Activated naive CD4-positive, alpha-beta T cell treated with anti-CD3 and anti-CD28 coated beads for 36 hours (primary cell): ENCODE results near the gene ITFG2. TPM values are rescaled to one million over a fixed set of nuclear protein-coding genes. Genes with fewer than 3 reads are reported as not detected.

Source experiments
- CTCF ChIA-PET: fragments of 350-600 bp; sonication (Branson Sonifier 250); formaldehyde crosslinking; loops from one replicate; lab custom pipeline; 2021; ENCODE audit warnings: antibody characterized with exemption; lab: Charles Lee
- DNase-seq: peaks from one replicate; pipeline ENCODE4 v3.0.0-alpha.2; 2020
- H3K27ac Mint-ChIP-seq: one replicate; pipeline ENCODE4 v1.8.0; 2021; ENCODE audit warnings: mild to moderate bottlenecking, mixed read lengths
- H3K27me3 Mint-ChIP-seq: one replicate; pipeline ENCODE4 v1.8.0; 2021; ENCODE audit warnings: low read depth, mixed read lengths
- H3K36me3 Mint-ChIP-seq: one replicate; pipeline ENCODE4 v1.8.0; 2021; ENCODE audit warnings: low read depth, mixed read lengths
- H3K4me1 Mint-ChIP-seq: one replicate; pipeline ENCODE4 v1.8.0; 2021; ENCODE audit warnings: low read depth, mixed read lengths
- H3K4me3 Mint-ChIP-seq: one replicate; pipeline ENCODE4 v1.8.0; 2021; ENCODE audit warnings: mild to moderate bottlenecking, moderate library complexity, mixed read lengths
- H3K9me3 Mint-ChIP-seq: one replicate; pipeline ENCODE4 v1.8.0; 2021; ENCODE audit warnings: mixed read lengths
- intact Hi-C: fragments of 100-400 bp; cut with micrococcal nuclease; formaldehyde crosslinking; loops from one replicate; pipeline ENCODE4 v1.15.1; 2023
- total RNA-seq, 2 experiments: library from RNA; stranded (reverse); gene quantifications; one replicate each; pipeline ENCODE4 v1.2.3, GENCODE V29; 2021

ITFG2 gene
- total RNA-seq, 2 experiments from 2014 or later: 27.5 to 30.5 TPM

DNA sequence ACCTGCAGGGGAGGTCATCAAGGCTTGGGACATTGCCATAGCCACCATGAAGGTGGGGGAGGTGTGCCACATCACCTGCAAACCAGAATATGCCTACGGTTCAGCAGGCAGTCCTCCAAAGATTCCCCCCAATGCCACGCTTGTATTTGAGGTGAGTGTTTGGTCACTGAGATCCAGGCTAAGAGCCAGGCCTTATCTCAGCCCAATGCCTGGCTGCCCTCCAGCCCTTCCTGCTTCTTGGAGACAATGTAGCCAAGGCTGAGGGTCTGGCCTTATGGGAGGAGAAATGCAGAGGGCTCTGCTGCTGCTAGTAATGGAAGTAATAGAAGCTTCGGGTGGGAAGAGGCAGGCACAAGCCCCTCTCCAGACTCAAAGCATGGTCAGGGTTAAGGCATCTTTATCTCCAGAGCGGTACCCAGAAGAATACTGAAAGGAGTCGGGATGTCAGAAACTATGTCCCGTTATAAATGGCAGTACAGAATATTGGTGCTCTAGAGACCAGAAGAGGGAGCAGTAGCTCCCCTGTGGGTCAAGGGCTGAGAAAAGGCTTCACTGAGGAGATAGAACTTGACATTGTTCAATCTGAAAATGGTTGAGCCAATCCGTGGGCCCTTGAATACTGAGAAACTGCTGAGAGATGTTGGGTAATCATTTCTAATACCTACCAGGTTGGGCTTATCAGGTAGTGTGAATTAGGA, 14.6 kb upstream of the ITFG2 start:
- peak overlapping the region; percentile 73 for H3K27ac Mint-ChIP-seq

DNA sequence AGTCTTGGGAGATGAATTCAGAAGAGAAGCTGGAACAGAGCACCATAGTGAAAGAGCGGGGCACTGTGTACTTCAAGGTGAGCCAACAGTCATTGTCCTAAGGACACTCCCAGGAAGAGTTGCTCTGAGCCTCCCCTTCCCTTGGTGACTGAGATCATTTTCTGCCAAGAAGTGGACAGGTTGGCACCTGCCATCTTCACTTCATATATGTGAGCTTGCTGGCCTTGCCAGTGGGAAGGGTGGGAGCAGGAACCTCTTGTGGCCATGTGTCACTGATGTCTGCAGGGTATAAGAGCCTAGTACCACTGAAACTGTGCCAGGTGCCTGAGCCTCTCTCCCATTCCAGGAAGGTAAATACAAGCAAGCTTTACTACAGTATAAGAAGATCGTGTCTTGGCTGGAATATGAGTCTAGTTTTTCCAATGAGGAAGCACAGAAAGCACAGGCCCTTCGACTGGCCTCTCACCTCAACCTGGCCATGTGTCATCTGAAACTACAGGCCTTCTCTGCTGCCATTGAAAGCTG, 12.4 kb upstream of the ITFG2 start:
- H3K36me3 Mint-ChIP-seq: peaks cover 57% of the 10 kb centered on the region
- CTCF ChIA-PET: interaction anchor here (1.9 kb wide), 1 partner anchor 13 kb away, joined by 10 read pairs; the partner anchor contains the start of gene ITFG2
- no peaks in the 10 kb centered on the region for H3K9me3 Mint-ChIP-seq

More for the DNA sequence above, 14.6 kb upstream of the ITFG2 start:
- Mint-ChIP-seq H3K27me3 (no peaks in the 10 kb centered on the region), H3K4me3 (peak overlapping the region; percentile 88), H3K4me1 (peaks cover 30% of the 10 kb centered on the region), H3K36me3 (peaks cover 46% of the 10 kb centered on the region), H3K9me3 (no peaks in the 10 kb centered on the region)
- no peak for DNase-seq
- intact Hi-C loops: loop anchor here (5.0 to 10.0 kb wide), 2 partner anchors 79 to 1103 kb away; partner anchors contain the start of genes ADIPOR2, FOXM1 and RHNO1
- CTCF ChIA-PET: interaction anchor here (1.9 kb wide), 1 partner anchor 15 kb away, joined by 10 read pairs; the partner anchor contains the start of gene ITFG2

GRCh38 chr12:2801044-2801783, 11.3 kb upstream of the ITFG2 start:
- no peaks in the 10 kb centered on the region for H3K27me3 Mint-ChIP-seq
- CTCF ChIA-PET: no interaction called here
- intact Hi-C loops: no loop called here
- DNase-seq: no peak
- peaks cover 57% of the 10 kb centered on the region for H3K36me3 Mint-ChIP-seq
- peaks cover 28% of the 10 kb centered on the region for H3K4me1 Mint-ChIP-seq
- no peak overlapping the region for H3K27ac Mint-ChIP-seq
- no peak overlapping the region for H3K4me3 Mint-ChIP-seq
- no peaks in the 10 kb centered on the region for H3K9me3 Mint-ChIP-seq

More for the DNA sequence above, 12.4 kb upstream of the ITFG2 start:
- Mint-ChIP-seq H3K4me1 (peaks cover 27% of the 10 kb centered on the region), H3K27me3 (no peaks in the 10 kb centered on the region), H3K4me3 (no peak overlapping the region), H3K27ac (no peak overlapping the region)
- DNase-seq: no peak
- intact Hi-C loops: no loop called here

DNA sequence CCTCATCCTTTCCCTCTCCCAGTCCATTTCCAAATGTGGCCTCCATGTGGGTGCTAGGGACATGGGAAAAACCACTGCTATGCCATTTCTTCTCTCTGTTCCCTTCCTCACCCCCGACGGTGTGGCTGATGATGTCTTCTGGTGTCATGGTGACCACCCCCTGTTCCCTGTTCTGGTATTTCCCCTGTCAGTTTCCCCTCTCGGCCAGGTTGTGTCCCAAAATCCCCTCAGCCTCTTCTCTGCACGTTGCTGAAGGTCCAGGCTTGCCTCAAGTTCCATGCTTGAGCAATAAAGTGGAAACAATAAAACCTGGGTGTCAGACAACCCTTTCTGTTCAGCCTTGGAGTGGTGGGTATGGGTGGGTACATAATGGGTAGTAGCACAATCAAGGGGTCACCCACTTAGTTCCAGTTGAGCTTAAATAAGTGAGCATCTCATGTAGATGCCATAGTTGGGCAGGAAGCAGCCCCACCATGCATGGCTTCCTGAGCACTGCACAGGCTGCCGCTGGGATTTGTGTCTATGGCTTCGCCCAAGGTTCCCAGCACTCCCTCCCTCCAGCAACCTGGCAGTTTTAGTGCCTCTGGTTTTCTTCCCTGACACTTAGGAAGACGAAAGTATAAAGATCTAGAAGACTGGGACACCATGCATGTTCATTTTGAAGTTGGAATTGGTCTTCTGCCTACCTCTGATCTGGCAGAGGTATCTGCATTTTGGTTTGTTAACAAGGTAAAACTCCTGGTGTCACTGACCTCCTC, 8.7 kb upstream of the ITFG2 start:
- H3K27me3 Mint-ChIP-seq: no peaks in the 10 kb centered on the region
- H3K27ac Mint-ChIP-seq: peak overlapping the region; percentile 22
- H3K4me3 Mint-ChIP-seq: no peak overlapping the region
- peaks cover 38% of the 10 kb centered on the region for H3K36me3 Mint-ChIP-seq
- H3K9me3 Mint-ChIP-seq: no peaks in the 10 kb centered on the region
- CTCF ChIA-PET: interaction anchor here (0.6 kb wide), 1 partner anchor 96 kb away, joined by 3 read pairs; no protein-coding TSS in a partner anchor
- intact Hi-C loops: no loop called here
- H3K4me1 Mint-ChIP-seq: peaks cover 12% of the 10 kb centered on the region
- DNase-seq: no peak

DNA sequence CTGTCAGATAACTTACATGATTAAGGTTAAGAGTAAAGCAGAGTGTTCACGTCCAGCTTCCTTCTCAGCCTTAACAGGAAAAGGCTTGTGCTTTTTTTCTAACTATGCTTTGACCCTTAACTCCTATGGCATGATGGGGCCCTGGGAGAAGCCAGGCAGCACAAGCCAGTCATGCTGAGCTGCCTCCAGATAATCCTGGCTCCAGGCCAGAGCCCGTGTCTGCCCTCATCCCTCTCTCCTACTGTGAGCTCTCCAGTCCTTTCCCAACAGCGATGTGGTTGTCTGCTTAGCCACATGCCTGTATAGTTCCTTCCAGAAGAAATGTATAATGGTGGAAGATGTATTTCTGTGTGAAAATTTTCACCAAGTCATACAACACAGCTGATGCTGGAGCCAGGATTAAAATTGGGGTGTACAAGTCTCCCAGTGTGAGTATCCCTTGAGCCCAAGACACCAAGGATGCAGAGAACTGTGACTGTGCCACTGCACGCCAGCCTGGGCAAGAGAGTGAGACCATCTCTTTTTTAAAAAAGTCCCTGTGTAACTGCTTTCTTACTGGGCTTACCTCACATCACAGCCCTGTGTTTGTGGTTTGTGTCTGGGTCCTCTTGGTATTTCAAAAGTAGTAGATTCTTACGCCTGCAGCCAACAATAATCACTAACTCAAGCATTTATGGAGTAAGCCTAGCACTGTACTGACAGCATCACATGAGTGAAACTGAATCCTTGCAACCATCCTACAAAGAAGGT, 7.9 kb upstream of the ITFG2 start:
- no peaks in the 10 kb centered on the region for H3K27me3 Mint-ChIP-seq
- peaks cover 31% of the 10 kb centered on the region for H3K36me3 Mint-ChIP-seq
- no peaks in the 10 kb centered on the region for H3K9me3 Mint-ChIP-seq
- CTCF ChIA-PET: no interaction called here
- H3K4me3 Mint-ChIP-seq: no peak overlapping the region
- intact Hi-C loops: no loop called here
- DNase-seq: no peak
- peaks cover 8% of the 10 kb centered on the region for H3K4me1 Mint-ChIP-seq
- H3K27ac Mint-ChIP-seq: peak overlapping the region; percentile 9

DNA sequence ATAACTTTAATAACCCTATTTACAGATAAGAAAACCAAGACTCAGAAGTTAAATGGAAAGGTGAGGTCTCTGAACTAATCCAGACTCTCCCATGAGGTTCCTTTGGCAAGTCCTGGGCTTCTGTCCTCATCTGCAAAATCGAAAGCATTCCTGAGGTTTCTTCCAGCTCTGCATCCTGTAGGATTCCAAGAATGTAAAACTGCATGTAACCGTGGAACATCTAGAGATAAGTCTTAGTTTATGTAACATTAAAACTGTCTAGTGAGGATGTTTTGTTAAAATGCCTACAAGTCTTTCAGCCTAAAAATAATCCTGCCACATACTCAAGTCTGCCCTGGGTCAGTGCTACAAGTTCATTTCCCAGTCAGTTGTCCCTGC, 7.3 kb upstream of the ITFG2 start:
- Mint-ChIP-seq H3K4me3 (no peak overlapping the region), H3K4me1 (peaks cover 4% of the 10 kb centered on the region), H3K9me3 (no peaks in the 10 kb centered on the region), H3K36me3 (peaks cover 26% of the 10 kb centered on the region), H3K27ac (peak overlapping the region; percentile 6), H3K27me3 (no peaks in the 10 kb centered on the region)
- DNase-seq: no peak
- intact Hi-C loops: no loop called here
- CTCF ChIA-PET: no interaction called here

DNA sequence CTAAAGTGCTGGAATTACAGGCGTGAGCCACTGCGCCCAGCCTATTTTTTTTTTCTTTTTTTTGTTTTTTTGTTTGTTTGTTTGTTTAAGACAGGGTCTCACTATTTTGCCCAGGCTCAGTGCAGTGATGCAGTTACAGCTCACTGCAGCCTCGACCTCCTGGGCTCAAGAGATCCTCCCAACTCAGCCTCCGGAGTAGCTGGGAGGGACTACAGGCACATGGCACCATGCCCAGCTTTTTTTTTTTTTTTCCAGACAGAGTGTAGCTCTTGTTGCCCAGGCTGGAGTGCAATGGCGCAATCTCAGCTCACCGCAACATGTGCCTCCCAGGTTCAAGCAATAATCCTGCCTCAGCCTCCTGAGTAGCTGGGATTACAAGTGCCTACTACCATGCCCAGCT, 5.8 kb upstream of the ITFG2 start:
- Mint-ChIP-seq H3K9me3 (no peaks in the 10 kb centered on the region), H3K4me1 (peaks cover 7% of the 10 kb centered on the region), H3K27ac (no peak overlapping the region), H3K27me3 (no peaks in the 10 kb centered on the region), H3K4me3 (no peak overlapping the region), H3K36me3 (peaks cover 21% of the 10 kb centered on the region)
- intact Hi-C loops: no loop called here
- CTCF ChIA-PET: no interaction called here
- no peak for DNase-seq

GRCh38 chr12:2811801-2812200, 667 bp upstream of the ITFG2 start:
- Mint-ChIP-seq H3K27me3 (no peaks in the 10 kb centered on the region), H3K36me3 (peaks cover 6% of the 10 kb centered on the region), H3K9me3 (no peaks in the 10 kb centered on the region), H3K4me1 (peaks cover 25% of the 10 kb centered on the region), H3K4me3 (peak overlapping the region; percentile 99), H3K27ac (peak overlapping the region; percentile 98)
- intact Hi-C loops: loop anchor here (1.0 to 2.0 kb wide), 5 partner anchors 18 to 1015 kb away; partner anchors contain the start of genes FKBP4, FOXM1, RHNO1 and TULP3
- CTCF ChIA-PET: interaction anchor here (0.6 to 2.1 kb wide), 2 partner anchors 13 to 139 kb away, joined by 3 to 10 read pairs; no protein-coding TSS in a partner anchor
- no peak for DNase-seq

DNA sequence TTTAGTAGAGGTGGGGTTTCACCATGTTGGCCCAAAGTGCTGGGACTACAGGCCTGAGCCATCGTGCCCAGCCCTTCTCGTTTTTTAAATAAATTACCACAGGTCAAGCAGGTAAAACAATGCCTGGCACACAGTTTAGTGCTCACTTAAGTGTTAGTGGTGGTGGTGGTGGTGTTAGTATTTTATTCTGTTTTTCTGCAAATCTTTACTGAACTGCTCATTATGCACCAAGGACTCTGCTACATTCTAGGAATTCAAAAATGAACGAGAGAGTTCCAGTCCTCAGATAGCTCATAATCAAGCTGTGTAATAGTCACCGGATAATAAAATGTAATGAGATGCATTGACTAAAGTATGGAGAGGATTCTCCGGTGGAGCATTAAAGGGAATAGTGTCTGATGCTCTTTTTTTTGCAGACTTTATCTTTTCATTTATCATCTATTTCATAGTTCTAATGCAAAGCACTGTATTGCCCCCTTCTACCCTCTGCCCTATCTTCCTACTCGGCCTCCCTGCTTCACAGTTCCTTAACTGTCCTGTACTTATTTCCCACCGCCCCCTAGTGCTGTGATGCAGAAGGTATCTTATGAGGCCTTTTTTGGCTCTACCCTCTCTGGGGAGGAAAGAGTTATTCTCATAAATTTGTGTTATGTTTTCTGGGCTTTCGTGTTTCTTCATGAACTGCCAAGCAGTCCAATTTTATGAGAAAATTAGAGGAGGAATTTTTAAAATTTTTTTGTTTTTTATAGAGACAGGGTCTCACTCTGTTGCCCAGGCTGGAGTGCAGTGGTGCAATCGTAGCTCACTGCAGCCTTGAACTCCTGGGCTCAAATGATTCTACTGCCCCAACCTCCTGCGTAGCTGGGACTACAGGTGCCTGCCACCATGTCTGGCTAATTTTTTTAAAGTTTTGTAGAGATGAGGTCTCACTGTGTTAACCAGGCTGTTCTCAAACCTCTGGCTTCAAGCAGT, 1.0 kb downstream of the ITFG2 start:
- H3K36me3 Mint-ChIP-seq: peaks cover 15% of the 10 kb centered on the region
- H3K27me3 Mint-ChIP-seq: no peaks in the 10 kb centered on the region
- intact Hi-C loops: loop anchor here (1.0 to 2.0 kb wide), 2 partner anchors 61 to 1017 kb away; no protein-coding TSS in a partner anchor
- H3K4me1 Mint-ChIP-seq: peaks cover 23% of the 10 kb centered on the region
- no peaks in the 10 kb centered on the region for H3K9me3 Mint-ChIP-seq
- CTCF ChIA-PET: interaction anchor here (0.7 to 2.1 kb wide), 7 partner anchors 12 to 228 kb away, joined by 3 to 10 read pairs (median 5); no protein-coding TSS in a partner anchor
- peak overlapping the region; percentile 99 for H3K4me3 Mint-ChIP-seq
- H3K27ac Mint-ChIP-seq: peak overlapping the region; percentile 98
- DNase-seq: peak; percentile 72

DNA sequence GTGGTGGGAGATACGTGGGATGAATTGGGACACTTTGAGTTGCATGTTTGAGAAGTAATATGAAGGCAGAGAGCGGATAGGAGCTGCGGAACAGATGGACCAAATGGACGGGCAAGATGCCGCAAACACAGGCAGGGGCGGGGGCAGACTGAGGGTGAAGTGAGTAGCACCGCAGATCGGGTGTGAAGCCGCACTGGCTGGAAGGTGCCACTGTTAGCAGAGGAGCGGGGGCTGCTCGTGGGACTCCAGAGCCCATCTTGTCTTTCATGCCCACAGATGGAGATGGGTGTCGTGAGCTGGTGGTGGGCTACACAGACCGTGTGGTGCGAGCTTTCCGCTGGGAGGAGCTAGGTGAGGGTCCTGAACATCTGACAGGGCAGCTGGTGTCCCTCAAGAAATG, 7.3 kb downstream of the ITFG2 start:
- intact Hi-C loops: no loop called here
- H3K4me1 Mint-ChIP-seq: peaks cover 8% of the 10 kb centered on the region
- DNase-seq: no peak
- H3K27me3 Mint-ChIP-seq: no peaks in the 10 kb centered on the region
- peaks cover 34% of the 10 kb centered on the region for H3K36me3 Mint-ChIP-seq
- no peak overlapping the region for H3K4me3 Mint-ChIP-seq
- H3K9me3 Mint-ChIP-seq: no peaks in the 10 kb centered on the region
- no peak overlapping the region for H3K27ac Mint-ChIP-seq
- CTCF ChIA-PET: interaction anchor here (0.6 kb wide), 1 partner anchor 125 kb away, joined by 4 read pairs; no protein-coding TSS in a partner anchor
